PFSK-1 (cell line): ENCODE results near the gene HPS1.

Experiments used
- FOXP2 ChIP-seq: optimal IDR thresholded peaks from 2 replicates; pipeline ENCODE3; 2011; ENCODE audit warnings: borderline replicate concordance, control low read depth, inconsistent platforms; ENCODE audit not compliant: insufficient read depth; ENCODE audit errors: extremely low read length, extremely low read depth
- POLR2AphosphoS5 ChIP-seq: IDR thresholded peaks from 2 replicates; pipeline ENCODE4 v1.6.1; 2012; ENCODE audit warnings: low read depth, mild to moderate bottlenecking, control low read depth, low read length, moderate library complexity
- SIN3A ChIP-seq: IDR thresholded peaks from 2 replicates; pipeline ENCODE4 v1.6.1; 2012; ENCODE audit warnings: mild to moderate bottlenecking, low read length, moderate library complexity, borderline replicate concordance; ENCODE audit not compliant: insufficient read depth
- TAF1 ChIP-seq: IDR thresholded peaks from 2 replicates; pipeline ENCODE4 v1.6.1; 2012; ENCODE audit warnings: low read length, control low read depth, borderline replicate concordance; ENCODE audit not compliant: insufficient read depth
- TF ChIP-seq, protein P1 (sequence below), 2 experiments: IDR thresholded peaks; 2 replicates each; pipeline versions ENCODE4 v1.6.1 to v1.8.0; 2011 to 2012; ENCODE audit warnings: low read depth in 2 of 2, low read length in 2 of 2, control low read depth in 1 of 2, inconsistent platforms in 1 of 2, mild to moderate bottlenecking in 1 of 2, moderate library complexity in 1 of 2; ENCODE audit not compliant: insufficient read depth in 1 of 2

Gene HPS1

DNA sequence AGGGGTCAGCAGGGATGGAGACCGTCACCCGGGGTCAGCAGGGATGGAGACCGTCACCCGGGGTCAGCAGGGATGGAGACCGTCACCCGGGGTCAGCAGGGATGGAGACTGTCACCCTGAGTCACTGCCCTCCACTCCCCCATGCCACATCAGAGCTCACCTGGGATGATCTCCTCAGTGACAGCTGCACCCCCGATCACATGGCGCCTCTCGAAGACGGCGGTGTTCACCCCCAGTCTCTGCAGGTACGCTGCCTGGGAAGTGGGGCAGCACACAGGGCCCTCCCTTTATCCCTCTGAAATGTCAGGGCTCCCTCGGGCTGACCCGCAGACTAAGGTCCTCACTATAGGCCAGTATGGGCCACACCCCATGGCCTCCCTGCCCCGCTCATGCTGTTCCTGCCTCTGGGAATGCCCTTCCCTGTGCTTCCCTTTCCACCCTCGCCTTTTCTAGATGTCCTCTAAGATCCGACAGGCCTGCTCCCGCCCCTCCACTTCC, 38.9 kb downstream of the HPS1 start:
- TF ChIP-seq, protein P1, sequence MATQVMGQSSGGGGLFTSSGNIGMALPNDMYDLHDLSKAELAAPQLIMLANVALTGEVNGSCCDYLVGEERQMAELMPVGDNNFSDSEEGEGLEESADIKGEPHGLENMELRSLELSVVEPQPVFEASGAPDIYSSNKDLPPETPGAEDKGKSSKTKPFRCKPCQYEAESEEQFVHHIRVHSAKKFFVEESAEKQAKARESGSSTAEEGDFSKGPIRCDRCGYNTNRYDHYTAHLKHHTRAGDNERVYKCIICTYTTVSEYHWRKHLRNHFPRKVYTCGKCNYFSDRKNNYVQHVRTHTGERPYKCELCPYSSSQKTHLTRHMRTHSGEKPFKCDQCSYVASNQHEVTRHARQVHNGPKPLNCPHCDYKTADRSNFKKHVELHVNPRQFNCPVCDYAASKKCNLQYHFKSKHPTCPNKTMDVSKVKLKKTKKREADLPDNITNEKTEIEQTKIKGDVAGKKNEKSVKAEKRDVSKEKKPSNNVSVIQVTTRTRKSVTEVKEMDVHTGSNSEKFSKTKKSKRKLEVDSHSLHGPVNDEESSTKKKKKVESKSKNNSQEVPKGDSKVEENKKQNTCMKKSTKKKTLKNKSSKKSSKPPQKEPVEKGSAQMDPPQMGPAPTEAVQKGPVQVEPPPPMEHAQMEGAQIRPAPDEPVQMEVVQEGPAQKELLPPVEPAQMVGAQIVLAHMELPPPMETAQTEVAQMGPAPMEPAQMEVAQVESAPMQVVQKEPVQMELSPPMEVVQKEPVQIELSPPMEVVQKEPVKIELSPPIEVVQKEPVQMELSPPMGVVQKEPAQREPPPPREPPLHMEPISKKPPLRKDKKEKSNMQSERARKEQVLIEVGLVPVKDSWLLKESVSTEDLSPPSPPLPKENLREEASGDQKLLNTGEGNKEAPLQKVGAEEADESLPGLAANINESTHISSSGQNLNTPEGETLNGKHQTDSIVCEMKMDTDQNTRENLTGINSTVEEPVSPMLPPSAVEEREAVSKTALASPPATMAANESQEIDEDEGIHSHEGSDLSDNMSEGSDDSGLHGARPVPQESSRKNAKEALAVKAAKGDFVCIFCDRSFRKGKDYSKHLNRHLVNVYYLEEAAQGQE (IDR thresholded peaks at IDR 0.05; ENCODE audit: insufficient read depth in 1 of 2, low read depth in 2 of 2, low read length in 2 of 2): no peak
- no peak for TF ChIP-seq SIN3A
- TF ChIP-seq TAF1: no peak
- TF ChIP-seq FOXP2: no peak
- TF ChIP-seq POLR2AphosphoS5: no peak

DNA sequence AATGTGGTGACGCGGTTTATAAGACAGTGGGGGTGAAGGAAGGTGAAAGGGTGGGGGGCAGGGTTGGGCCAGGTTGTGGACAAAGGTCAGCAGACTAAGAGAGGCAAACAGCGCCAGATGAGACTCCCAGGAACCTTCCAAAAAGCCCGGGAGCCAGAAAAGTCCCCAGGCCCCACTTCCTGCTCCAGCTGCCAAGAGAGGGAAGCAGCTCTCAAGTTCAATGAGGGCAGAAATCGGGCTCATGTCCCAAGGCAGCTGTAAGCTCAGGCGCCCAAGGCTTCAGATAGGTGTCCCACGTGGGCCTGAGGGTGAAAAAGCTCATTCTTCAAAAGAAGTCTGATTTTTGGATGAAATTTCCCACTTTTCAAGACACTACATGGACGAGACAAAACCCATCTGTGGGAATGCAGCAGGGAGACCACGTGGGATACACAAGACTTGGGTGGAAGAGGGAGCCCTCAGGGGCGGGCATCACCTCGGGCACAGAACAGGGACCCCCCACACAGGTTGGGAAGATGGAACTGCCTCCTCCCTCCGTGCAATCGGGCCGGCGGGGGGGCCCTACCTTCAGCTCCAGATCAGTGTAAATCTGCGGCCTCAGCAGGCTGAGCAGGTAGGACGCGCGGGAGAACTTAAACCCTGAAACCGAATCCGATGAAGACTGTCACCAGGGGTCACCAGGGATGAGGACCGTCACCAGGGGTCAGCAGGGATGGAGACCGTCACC, 39.6 kb downstream of the HPS1 start:
- no peak for TF ChIP-seq POLR2AphosphoS5
- TF ChIP-seq, protein P1 (IDR thresholded peaks at IDR 0.05; ENCODE audit: insufficient read depth in 1 of 2, low read depth in 2 of 2, low read length in 2 of 2): no peak
- no peak for TF ChIP-seq SIN3A
- TF ChIP-seq FOXP2: no peak
- TF ChIP-seq TAF1: no peak

DNA sequence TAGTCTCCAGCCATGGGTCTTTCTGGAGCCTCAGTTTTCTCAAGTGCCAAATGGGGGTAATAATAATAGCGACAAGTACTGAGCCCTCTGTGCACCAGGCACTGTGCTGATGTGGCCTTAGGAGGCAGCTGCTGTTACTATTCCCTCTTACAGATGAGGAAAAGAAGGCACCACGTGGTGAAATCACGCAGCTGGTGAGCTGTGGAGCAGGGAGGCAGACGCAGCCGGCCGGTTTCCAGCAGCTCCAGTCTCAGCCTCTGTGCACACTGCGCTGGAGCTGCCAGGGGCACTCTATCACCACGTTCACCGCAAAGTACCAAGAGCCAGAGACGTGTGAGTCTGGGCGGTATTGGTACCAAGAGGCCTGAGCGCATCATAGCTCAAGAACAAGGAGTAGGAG, 41.3 kb downstream of the HPS1 start:
- TF ChIP-seq TAF1 (no peak), SIN3A (no peak), FOXP2 (no peak)

DNA sequence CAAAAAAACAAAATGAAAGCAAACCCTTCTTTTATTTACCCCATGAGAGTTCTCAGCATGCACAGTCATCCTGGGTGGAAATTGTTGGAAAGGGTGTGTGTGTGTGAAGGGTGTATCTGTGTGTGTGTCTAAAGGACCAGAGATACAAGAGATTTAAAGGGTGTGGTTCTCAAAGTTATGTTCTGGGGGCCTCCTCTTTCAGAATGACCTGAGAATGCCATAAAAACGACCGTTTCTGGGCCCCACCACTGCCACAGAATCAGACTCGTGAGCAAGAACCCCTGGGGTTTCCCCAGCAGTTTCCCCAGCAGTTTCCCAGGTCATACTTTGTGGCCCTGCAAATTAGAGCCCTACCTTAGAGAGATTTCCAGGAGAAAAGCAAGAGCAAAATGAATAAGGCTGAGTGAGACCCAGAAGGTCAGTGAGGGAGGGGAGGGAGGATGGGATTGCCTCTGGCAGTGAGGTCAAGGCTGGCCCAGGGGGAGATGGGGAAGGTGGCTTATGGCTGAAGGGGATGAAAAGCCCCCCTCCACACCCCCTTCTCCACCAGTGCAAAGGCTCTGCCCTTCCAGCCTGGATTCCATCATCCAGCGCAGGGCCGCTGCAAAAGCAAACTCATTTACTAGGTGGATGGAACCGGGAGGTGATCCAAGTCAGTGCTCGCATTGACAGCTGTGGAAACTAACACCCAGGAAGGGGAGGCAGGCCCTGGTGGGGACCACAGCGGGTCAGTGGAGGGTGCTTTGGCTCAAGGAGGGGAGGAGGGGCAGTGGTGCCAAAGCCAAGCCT, 42.0 kb downstream of the HPS1 start:
- TF ChIP-seq TAF1: no peak

DNA sequence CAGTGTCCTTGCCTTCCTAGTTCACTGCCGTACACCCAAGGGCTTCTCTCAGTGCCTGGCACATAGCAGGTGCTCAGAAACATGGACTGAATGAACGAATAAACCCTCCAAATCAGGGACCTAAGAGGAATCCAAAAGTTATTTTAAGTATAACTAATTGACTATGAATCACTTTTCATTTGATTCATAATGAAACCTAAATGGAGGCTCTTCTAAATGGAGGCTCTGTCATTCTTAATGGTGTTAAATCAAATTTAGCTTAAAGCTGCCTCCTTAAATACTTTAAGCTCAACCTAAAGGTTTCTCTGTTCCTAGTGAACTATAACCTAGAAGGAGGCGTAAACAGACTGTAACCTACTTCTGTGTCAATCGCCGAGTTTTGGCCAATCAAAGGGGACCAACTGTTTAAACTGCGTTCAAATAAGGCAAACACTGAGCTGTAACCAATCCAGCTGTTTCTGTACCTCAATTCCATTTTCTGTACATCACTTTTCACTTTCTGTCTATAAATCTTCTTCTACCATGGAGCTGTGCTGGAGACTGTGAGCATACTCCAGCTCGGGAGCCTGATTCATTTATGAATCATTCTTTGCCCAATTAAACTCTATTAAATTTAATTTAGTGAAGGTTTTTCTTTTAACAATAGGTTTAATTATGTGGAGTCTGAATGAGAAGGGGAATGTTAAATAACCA, 42.8 kb downstream of the HPS1 start:
- TF ChIP-seq, protein P1 (IDR thresholded peaks at IDR 0.05; ENCODE audit: insufficient read depth in 1 of 2, low read depth in 2 of 2, low read length in 2 of 2): no peak
- no peak for TF ChIP-seq POLR2AphosphoS5
